GM06990 (cell line): ENCODE measurements around the gene DDX6.
"Not testable (repeated sequence)": the region's sequence is repeated elsewhere in the genome, so short reads cannot be mapped to it uniquely, and the experiment has no call there.

ENCODE experiments used
- DNase-seq: peaks from one replicate; pipeline ENCODE4 v3.0.0-alpha.2; 2011; ENCODE audit not compliant: insufficient read length; ENCODE audit errors: extremely low read depth
- H3K27me3 ChIP-seq: replicated peaks from 2 replicates; pipeline ENCODE4 v1.6.0; 2011; ENCODE audit warnings: low read length; ENCODE audit not compliant: control insufficient read depth, insufficient read depth
- H3K36me3 ChIP-seq: 2 replicates; pipeline ENCODE4 v1.5.1; 2011; ENCODE audit warnings: low read length; ENCODE audit not compliant: control insufficient read depth, insufficient read depth
- H3K4me3 ChIP-seq: replicated peaks from 2 replicates; pipeline ENCODE4 v1.5.1; 2011; ENCODE audit warnings: low read depth, mild to moderate bottlenecking, control low read depth, low read length
- TF ChIP-seq, protein P1 (sequence below): IDR thresholded peaks from 2 replicates; pipeline ENCODE4 v1.5.1; 2011; ENCODE audit warnings: low read length, control low read depth, mild to moderate bottlenecking, inconsistent platforms; ENCODE audit not compliant: insufficient read depth, poor library complexity, severe bottlenecking

DDX6 gene

DNA sequence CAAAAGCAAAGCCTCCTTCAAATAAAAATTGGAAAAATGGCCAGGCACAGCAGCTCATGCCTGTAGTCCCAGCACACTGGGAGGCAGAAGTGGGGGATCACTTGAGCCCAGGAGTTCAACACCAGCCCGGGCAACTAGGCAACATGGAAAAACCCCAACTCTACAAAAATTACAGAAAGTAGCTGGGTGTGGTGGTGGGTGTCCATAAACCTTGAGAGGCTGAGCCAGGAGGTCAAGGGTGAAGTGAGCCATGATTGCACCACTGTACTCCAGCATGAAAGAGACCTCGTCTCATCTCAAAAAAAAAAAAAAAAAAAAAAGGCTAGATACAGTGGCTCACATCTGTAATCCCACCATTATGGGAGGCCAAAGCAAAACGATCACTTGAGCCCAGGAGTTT lies 22.3 kb downstream of the DDX6 start:
- Histone ChIP-seq H3K36me3 (peaks cover 8% of the 10 kb centered on the region), H3K4me3 (no peak overlapping the region), H3K27me3 (no peaks in the 10 kb centered on the region)
- no peak for DNase-seq
- TF ChIP-seq, protein P1, sequence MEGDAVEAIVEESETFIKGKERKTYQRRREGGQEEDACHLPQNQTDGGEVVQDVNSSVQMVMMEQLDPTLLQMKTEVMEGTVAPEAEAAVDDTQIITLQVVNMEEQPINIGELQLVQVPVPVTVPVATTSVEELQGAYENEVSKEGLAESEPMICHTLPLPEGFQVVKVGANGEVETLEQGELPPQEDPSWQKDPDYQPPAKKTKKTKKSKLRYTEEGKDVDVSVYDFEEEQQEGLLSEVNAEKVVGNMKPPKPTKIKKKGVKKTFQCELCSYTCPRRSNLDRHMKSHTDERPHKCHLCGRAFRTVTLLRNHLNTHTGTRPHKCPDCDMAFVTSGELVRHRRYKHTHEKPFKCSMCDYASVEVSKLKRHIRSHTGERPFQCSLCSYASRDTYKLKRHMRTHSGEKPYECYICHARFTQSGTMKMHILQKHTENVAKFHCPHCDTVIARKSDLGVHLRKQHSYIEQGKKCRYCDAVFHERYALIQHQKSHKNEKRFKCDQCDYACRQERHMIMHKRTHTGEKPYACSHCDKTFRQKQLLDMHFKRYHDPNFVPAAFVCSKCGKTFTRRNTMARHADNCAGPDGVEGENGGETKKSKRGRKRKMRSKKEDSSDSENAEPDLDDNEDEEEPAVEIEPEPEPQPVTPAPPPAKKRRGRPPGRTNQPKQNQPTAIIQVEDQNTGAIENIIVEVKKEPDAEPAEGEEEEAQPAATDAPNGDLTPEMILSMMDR, result no peak

DNA sequence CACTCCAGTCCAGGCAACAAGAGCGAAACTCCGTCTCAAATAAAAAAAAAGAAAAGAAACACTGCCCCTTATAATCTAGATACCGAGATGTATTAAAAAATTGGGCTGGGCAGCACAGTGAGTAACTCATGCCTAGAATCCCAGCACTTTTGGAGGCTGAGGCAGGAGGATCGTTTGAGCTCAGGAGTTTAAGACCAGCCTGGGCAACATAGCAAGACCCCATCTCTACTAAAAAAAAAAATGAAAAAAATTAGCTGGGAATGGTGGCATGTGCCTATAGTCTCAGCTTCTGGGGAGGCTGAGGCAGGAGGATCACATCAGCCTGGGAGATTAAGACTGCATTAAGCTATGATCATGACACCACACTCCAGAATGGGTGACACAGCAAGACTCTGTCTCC lies 24.9 kb downstream of the DDX6 start:
- H3K4me3 ChIP-seq, result no peak overlapping the region
- no peak for DNase-seq
- H3K36me3 ChIP-seq, result peaks cover 6% of the 10 kb centered on the region
- TF ChIP-seq, protein P1, result no peak
- no peaks in the 10 kb centered on the region for H3K27me3 ChIP-seq

DNA sequence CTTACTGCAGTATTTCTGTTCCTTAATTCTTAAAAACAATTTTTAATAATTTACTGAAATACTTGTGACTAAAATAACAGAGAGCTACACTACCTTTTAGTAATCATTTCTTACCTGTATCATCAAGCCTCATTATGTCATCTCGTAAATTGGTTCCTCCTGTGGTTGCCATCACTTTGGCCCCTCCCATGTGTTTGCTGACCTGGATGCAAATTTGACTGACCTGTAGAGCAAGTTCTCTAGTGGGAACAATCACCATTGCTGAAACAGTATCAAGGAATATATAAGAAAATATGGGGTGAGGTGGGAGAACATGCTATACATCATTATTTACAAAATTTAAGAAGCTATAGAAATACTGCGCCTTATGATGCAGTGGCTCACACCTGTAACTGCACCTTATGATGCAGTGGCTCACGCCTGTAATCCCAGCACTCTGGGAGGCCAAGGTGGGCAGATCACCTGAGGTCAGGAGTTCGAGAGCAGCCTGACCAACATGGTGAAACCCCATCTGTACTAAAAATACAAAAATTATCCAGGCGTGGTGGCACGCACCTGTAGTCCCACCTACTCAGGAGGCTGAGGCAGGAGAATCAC lies 25.8 kb downstream of the DDX6 start:
- not testable (repeated sequence) for H3K27me3 ChIP-seq, H3K4me3 ChIP-seq, H3K36me3 ChIP-seq, DNase-seq

DNA sequence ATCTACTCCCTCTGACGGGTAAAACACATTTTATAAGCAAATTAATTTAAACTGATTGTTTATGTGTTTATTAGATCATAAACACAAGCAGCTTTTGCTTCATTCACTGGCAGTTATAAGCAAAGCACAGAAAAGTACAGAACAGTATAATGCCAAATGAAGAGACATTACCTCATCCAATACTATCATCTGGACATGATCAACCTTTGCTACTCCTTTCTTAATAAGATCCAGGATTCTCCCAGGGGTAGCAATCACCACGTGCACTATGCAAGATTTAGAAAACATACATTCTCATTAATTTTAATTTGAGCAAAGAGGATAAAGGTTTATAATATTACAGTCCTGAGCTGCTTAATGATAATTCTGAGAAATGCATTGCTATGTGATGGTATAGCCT lies 27.9 kb downstream of the DDX6 start:
- no peak overlapping the region for H3K4me3 ChIP-seq
- TF ChIP-seq, protein P1, result no peak
- no peak for DNase-seq
- peaks cover 4% of the 10 kb centered on the region for H3K36me3 ChIP-seq
- H3K27me3 ChIP-seq, result no peaks in the 10 kb centered on the region

DNA sequence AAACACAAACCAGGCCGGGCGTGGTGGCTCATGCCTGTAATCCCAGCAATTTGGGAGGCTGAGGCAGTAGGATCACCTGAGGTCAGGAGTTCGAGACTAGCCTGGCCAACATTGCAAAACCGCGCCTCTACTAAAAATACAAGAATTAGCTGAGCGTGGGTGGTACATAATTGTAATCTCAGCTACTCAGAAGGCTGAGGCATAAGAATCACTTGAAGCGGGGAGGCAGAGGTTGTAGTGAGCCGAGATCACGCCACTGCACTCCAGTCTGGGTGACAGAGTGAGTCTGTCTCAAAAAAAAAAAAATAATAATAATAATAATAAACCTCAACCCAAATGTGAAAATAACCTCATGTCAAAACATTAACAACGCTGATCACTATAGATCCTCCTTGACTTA lies 29.0 kb downstream of the DDX6 start:
- DNase-seq, H3K4me3 ChIP-seq, H3K27me3 ChIP-seq, H3K36me3 ChIP-seq: not testable (repeated sequence)

DNA sequence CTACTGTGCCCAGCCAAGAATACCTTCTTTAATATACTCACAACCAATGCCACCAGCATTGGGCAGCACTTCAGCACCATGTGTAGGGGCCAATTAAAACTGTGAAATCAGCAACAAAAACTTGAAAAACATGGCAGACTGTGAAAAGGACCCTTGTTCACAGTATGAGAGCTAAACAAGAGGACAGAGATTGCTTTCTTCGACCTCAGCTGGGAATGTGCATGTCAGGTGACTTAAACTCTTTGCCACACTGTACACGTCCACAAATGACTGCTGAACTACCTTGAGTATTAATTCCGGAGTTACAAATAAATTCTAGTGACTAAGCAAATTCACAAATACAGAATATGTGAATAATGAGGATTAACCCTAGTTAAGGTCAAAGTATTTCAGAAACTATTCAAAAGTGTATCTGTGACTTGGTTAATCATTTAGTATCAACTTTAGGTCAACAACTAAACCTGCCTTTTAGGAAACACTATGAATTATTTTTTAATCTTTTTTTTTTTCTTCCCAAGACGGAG lies 33.0 kb downstream of the DDX6 start:
- no peak for DNase-seq
- Histone ChIP-seq H3K4me3 (no peak overlapping the region), H3K36me3 (peaks cover 15% of the 10 kb centered on the region), H3K27me3 (no peaks in the 10 kb centered on the region)
- TF ChIP-seq, protein P1, result no peak

DNA sequence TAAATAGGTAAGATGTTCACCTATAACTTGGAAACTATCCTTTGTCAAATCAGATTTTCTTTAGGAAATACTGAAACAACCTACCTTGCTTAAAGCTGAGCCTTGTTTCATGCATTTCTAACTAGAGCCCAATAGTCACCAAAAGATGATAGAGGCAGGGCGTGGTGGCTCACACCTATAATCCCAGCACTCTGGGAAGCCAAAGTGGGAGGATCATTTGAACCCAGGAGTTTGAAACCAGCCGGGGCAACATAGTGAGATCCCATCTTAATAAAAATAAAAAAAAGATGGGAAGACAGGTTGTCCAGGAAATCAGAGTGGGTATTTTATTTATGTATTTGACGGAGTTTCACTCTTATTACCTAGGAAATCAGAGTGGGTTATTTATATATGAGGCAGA lies 38.3 kb downstream of the DDX6 start:
- Histone ChIP-seq H3K36me3 (peaks cover 20% of the 10 kb centered on the region), H3K27me3 (no peaks in the 10 kb centered on the region), H3K4me3 (no peak overlapping the region)
- TF ChIP-seq, protein P1, result no peak
- DNase-seq, result no peak
